PC-9 (cell line): ENCODE results near the gene HSPA2. TPM values are rescaled to one million over a fixed set of nuclear protein-coding genes. Genes with fewer than 3 reads are reported as not detected.

Source experiments
- BruUV-seq: library from RNA; stranded (reverse); fragments of 400-500 nt; replicated peaks from 2 replicates; lab custom pipeline; 2021; lab: Mats Ljungman, UMichigan
- CTCF ChIA-PET: fragments of 300-600 bp; sonication (Branson Sonifier 250); formaldehyde crosslinking; loops from one replicate; lab custom pipeline; 2022; ENCODE audit warnings: antibody characterized with exemption; lab: Charles Lee
- POLR2A ChIA-PET: fragments of 300-600 bp; sonication (Branson Sonifier 250); formaldehyde crosslinking; loops from one replicate; lab custom pipeline; 2022; ENCODE audit warnings: antibody characterized with exemption; ENCODE audit not compliant: unreplicated experiment; lab: Charles Lee
- DNase-seq, 2 experiments: peaks; one replicate each; pipeline versions ENCODE4 v3.0.0 to v3.0.0-alpha.2; 2015 to 2022; ENCODE audit warnings: mixed read lengths in 1 of 2
- H2AFZ ChIP-seq: fragments of 200-600 bp; sonication (generic); 2 replicates; pipeline ENCODE4 v1.8.1; 2017; ENCODE audit warnings: antibody characterized with exemption
- H3F3A ChIP-seq: fragments of 200-600 bp; sonication (generic); 2 replicates; pipeline ENCODE4 v1.8.1; 2017; ENCODE audit warnings: antibody characterized with exemption, mild to moderate bottlenecking, low read depth; ENCODE audit not compliant: insufficient read depth
- H3K27ac ChIP-seq: fragments of 200-600 bp; sonication (generic); 2 replicates; pipeline ENCODE4 v1.6.1; 2016; ENCODE audit warnings: mixed run types
- H3K27me3 ChIP-seq: fragments of 200-600 bp; sonication (generic); 2 replicates; pipeline ENCODE4 v1.6.1; 2016; ENCODE audit warnings: low read depth, mixed run types; ENCODE audit not compliant: insufficient read depth
- H3K36me3 ChIP-seq: fragments of 200-600 bp; sonication (generic); 2 replicates; pipeline ENCODE4 v1.6.1; 2016; ENCODE audit warnings: low read depth, mixed run types
- H3K4me1 ChIP-seq: fragments of 200-600 bp; sonication (generic); replicated peaks from 2 replicates; pipeline ENCODE4 v1.6.1; 2016; ENCODE audit warnings: mixed run types; ENCODE audit not compliant: insufficient read depth
- H3K4me2 ChIP-seq: fragments of 200-600 bp; sonication (generic); 2 replicates; pipeline ENCODE4 v1.6.1; 2017; ENCODE audit warnings: mixed run types
- H3K4me3 ChIP-seq: fragments of 200-600 bp; sonication (generic); 2 replicates; pipeline ENCODE4 v1.6.1; 2016; ENCODE audit warnings: mixed run types
- H3K79me2 ChIP-seq: fragments of 200-600 bp; sonication (generic); 2 replicates; pipeline ENCODE4 v1.6.1; 2017; ENCODE audit warnings: low read depth, mixed run types
- H3K9me2 ChIP-seq: fragments of 200-600 bp; sonication (generic); 2 replicates; pipeline ENCODE4 v1.8.1; 2017; ENCODE audit warnings: mild to moderate bottlenecking; ENCODE audit not compliant: insufficient read depth
- H3K9me3 ChIP-seq: fragments of 200-600 bp; sonication (generic); 2 replicates; pipeline ENCODE4 v1.8.1; 2016; ENCODE audit warnings: low read depth; ENCODE audit not compliant: insufficient read depth
- H4K20me1 ChIP-seq: fragments of 200-600 bp; sonication (generic); 2 replicates; pipeline ENCODE4 v1.8.1; 2017; ENCODE audit not compliant: insufficient read depth
- CTCF ChIP-seq: fragments of 200-600 bp; sonication (generic); conservative IDR thresholded peaks from 2 replicates; pipeline ENCODE4 v1.6.1; 2017; ENCODE audit warnings: mixed run types, antibody characterized with exemption, mild to moderate bottlenecking, moderate library complexity
- EZH2 ChIP-seq: fragments of 200-600 bp; sonication (generic); IDR thresholded peaks from 2 replicates; pipeline ENCODE4 v1.8.0; 2017; ENCODE audit warnings: antibody characterized with exemption, low read depth
- intact Hi-C: fragments of 100-400 bp; cut with micrococcal nuclease; formaldehyde crosslinking; loops from one replicate; pipeline ENCODE4 v1.10.0; 2022; ENCODE audit not compliant: unreplicated experiment
- total RNA-seq: library from RNA; stranded (reverse); gene quantifications from 2 replicates; pipeline ENCODE4 v1.2.3, GENCODE V29; 2021

The HSPA2 gene
- total RNA-seq, 1 experiment from 2014 or later = 11.0 TPM

- H3K4me3 ChIP-seq = no peak overlapping the region
- H2AFZ ChIP-seq = no peak overlapping the region
- no peaks in the 10 kb centered on the region for H3K79me2 ChIP-seq
- no peaks in the 10 kb centered on the region for H3K36me3 ChIP-seq
- CTCF ChIA-PET = no interaction called here
- no peaks in the 10 kb centered on the region for H3K9me3 ChIP-seq
- peaks cover 5% of the 10 kb centered on the region; the same call in 1 of the 2 replicates for H3F3A ChIP-seq
- peaks cover 27% of the 10 kb centered on the region for H3K4me1 ChIP-seq
- POLR2A ChIA-PET = no interaction called here
- no peaks in the 10 kb centered on the region for H3K9me2 ChIP-seq
- TF ChIP-seq CTCF (no peak), EZH2 (no peak)
- no TSS peak for BruUV-seq
- intact Hi-C loops = no loop called here
- DNase-seq = peak in 1 of 2 experiments; percentile 53
- peak overlapping the region; percentile 51 for H3K4me2 ChIP-seq
- no peak overlapping the region for H3K27ac ChIP-seq
- H4K20me1 ChIP-seq = no peaks in the 10 kb centered on the region
- H3K27me3 ChIP-seq = no peaks in the 10 kb centered on the region
These were observed 21.1 kb downstream of the HSPA2 start for GRCh38 chr14:64561631-64562030.

- H2AFZ ChIP-seq = no peak overlapping the region
- no peak overlapping the region for H3K4me3 ChIP-seq
- peak overlapping the region; percentile 22; the same call in 1 of the 2 replicates for H3K27ac ChIP-seq
- H3K36me3 ChIP-seq = no peaks in the 10 kb centered on the region
- TF ChIP-seq EZH2 = no peak
- no peak for TF ChIP-seq CTCF
- H3K4me1 ChIP-seq = peaks cover 27% of the 10 kb centered on the region
- no peaks in the 10 kb centered on the region for H3K9me2 ChIP-seq
- no TSS peak for BruUV-seq
- no peaks in the 10 kb centered on the region for H3K79me2 ChIP-seq
- intact Hi-C loops = no loop called here
- peaks cover 5% of the 10 kb centered on the region; the same call in 1 of the 2 replicates for H3F3A ChIP-seq
- ChIA-PET CTCF (no interaction called here), POLR2A (interaction anchor here (0.6 kb wide), 3 partner anchors 54 to 68 kb away, joined by 3 read pairs; no protein-coding TSS in a partner anchor)
- no peaks in the 10 kb centered on the region for H3K9me3 ChIP-seq
- no peaks in the 10 kb centered on the region for H4K20me1 ChIP-seq
- DNase-seq = peak; percentile 43 to 89
- no peaks in the 10 kb centered on the region for H3K27me3 ChIP-seq
- H3K4me2 ChIP-seq = peak overlapping the region; percentile 51
These were observed 21.9 kb downstream of the HSPA2 start for GRCh38 chr14:64562436-64562835.

GRCh38 chr14:64563696-64564095, 23.2 kb downstream of the HSPA2 start:
- ChIA-PET POLR2A (interaction anchor here (0.7 kb wide), 1 partner anchor 230 kb away, joined by 3 read pairs; no protein-coding TSS in a partner anchor), CTCF (interaction anchor here (0.7 kb wide), 1 partner anchor 62 kb away, joined by 3 read pairs; no protein-coding TSS in a partner anchor)
- intact Hi-C loops = no loop called here
- H3K4me1 ChIP-seq = peaks cover 36% of the 10 kb centered on the region
- no peaks in the 10 kb centered on the region for H3K36me3 ChIP-seq
- H4K20me1 ChIP-seq = no peaks in the 10 kb centered on the region
- H3K27me3 ChIP-seq = no peaks in the 10 kb centered on the region
- H3K9me3 ChIP-seq = no peaks in the 10 kb centered on the region
- no peaks in the 10 kb centered on the region for H3K79me2 ChIP-seq
- H3K4me2 ChIP-seq = no peak overlapping the region
- no peak overlapping the region for H2AFZ ChIP-seq
- H3F3A ChIP-seq = peaks cover 12% of the 10 kb centered on the region
- no peak for DNase-seq
- no peaks in the 10 kb centered on the region for H3K9me2 ChIP-seq
- TF ChIP-seq EZH2 (no peak), CTCF (no peak)
- no peak overlapping the region for H3K27ac ChIP-seq
- no TSS peak for BruUV-seq
- no peak overlapping the region for H3K4me3 ChIP-seq
